HEK293 (cell line): ENCODE results near the gene SCFD2.

Source experiments
- CTCF ChIA-PET: fragments of 350-600 bp; formaldehyde crosslinking; extraction: SDS; loops from one replicate; lab custom pipeline; 2021; ENCODE audit warnings: antibody characterized with exemption; lab: Yijun Ruan, JAX
- POLR2A ChIA-PET: fragments of 300-600 bp; formaldehyde crosslinking; extraction: SDS; loops from one replicate; lab custom pipeline; 2020; ENCODE audit warnings: antibody characterized with exemption, inconsistent platforms; lab: Yijun Ruan, JAX
- H3K27ac ChIP-seq: fragments of 200-500 bp; sonication (Bioruptor generic); 2 replicates; pipeline ENCODE4 v1.5.1; 2014; ENCODE audit warnings: low read depth, low read length, control low read depth, inconsistent platforms; ENCODE audit errors: extremely low read depth
- H3K36me3 ChIP-seq, 2 experiments: fragments of 200-500 bp in 1 of 2; sonication (Bioruptor generic) in 1 of 2; 1 replicate in 1 of 2; 2 replicates in 1 of 2; pipeline ENCODE4 v1.5.1; 2014 to 2017; ENCODE audit warnings: inconsistent platforms in 2 of 2, low read length in 2 of 2; ENCODE audit not compliant: control insufficient read depth in 2 of 2, insufficient read depth in 1 of 2
- H3K4me1 ChIP-seq: fragments of 200-500 bp; sonication (Bioruptor generic); 2 replicates; pipeline ENCODE4 v1.5.1; 2014; ENCODE audit warnings: mild to moderate bottlenecking, low read length, inconsistent platforms; ENCODE audit not compliant: control insufficient read depth, insufficient read depth
- H3K4me3 ChIP-seq: 2 replicates; pipeline ENCODE4 v1.5.1; 2011; ENCODE audit warnings: low read depth, mild to moderate bottlenecking, control low read depth, low read length, moderate library complexity
- H3K9me3 ChIP-seq: fragments of 200-500 bp; sonication (Bioruptor generic); 2 replicates; pipeline ENCODE4 v1.5.1; 2014; ENCODE audit warnings: low read depth, low read length, inconsistent platforms; ENCODE audit not compliant: control insufficient read depth, insufficient read depth
- BCL11B ChIP-seq: fragments of 450-650 bp; formaldehyde crosslinking; IDR thresholded peaks from 2 replicates; pipeline ENCODE4 v1.5.1; 2016; ENCODE audit warnings: low read depth, missing biosample characterization, missing genetic modification characterization
- KLF16 ChIP-seq: fragments of 450-650 bp; formaldehyde crosslinking; IDR thresholded peaks from 2 replicates; pipeline ENCODE4 v1.5.1; 2017; ENCODE audit warnings: missing biosample characterization, missing genetic modification characterization
- OSR2 ChIP-seq: fragments of 450-650 bp; formaldehyde crosslinking; IDR thresholded peaks from 2 replicates; pipeline ENCODE4 v1.5.1; 2016; ENCODE audit warnings: missing biosample characterization, missing genetic modification characterization
- PATZ1 ChIP-seq: fragments of 450-650 bp; formaldehyde crosslinking; IDR thresholded peaks from 2 replicates; pipeline ENCODE4 v1.5.1; 2016; ENCODE audit warnings: missing biosample characterization, missing genetic modification characterization
- REPIN1 ChIP-seq: fragments of 450-650 bp; formaldehyde crosslinking; IDR thresholded peaks from 2 replicates; pipeline ENCODE4 v1.5.1; 2017; ENCODE audit warnings: missing biosample characterization, missing genetic modification characterization, low read depth
- SCRT1 ChIP-seq: fragments of 450-650 bp; formaldehyde crosslinking; IDR thresholded peaks from 2 replicates; pipeline ENCODE4 v1.5.1; 2016; ENCODE audit warnings: missing biosample characterization, missing genetic modification characterization, borderline replicate concordance
- ZNF155 ChIP-seq: fragments of 450-650 bp; formaldehyde crosslinking; IDR thresholded peaks from 2 replicates; pipeline ENCODE4 v1.5.1; 2016; ENCODE audit warnings: missing biosample characterization, missing genetic modification characterization
- ZNF214 ChIP-seq: fragments of 450-650 bp; formaldehyde crosslinking; IDR thresholded peaks from 2 replicates; pipeline ENCODE4 v1.5.1; 2017; ENCODE audit warnings: missing biosample characterization, mild to moderate bottlenecking, missing genetic modification characterization, borderline replicate concordance
- ZNF239 ChIP-seq: fragments of 450-650 bp; formaldehyde crosslinking; IDR thresholded peaks from 2 replicates; pipeline ENCODE4 v1.5.1; 2016; ENCODE audit warnings: missing biosample characterization, missing genetic modification characterization
- ZNF274 ChIP-seq, 2 experiments: fragments of 200-500 bp in 1 of 2; fragments of 450-650 bp in 1 of 2; sonication (Bioruptor generic) in 1 of 2; formaldehyde crosslinking in 1 of 2; IDR thresholded peaks; 2 replicates each; pipeline versions ENCODE4 v1.5.1 to v1.6.1; 2014 to 2016; ENCODE audit warnings: borderline replicate concordance in 1 of 2, inconsistent platforms in 1 of 2, low read length in 1 of 2, missing biosample characterization in 1 of 2, missing genetic modification characterization in 1 of 2
- ZNF280C ChIP-seq: fragments of 450-650 bp; formaldehyde crosslinking; IDR thresholded peaks from 2 replicates; pipeline ENCODE4 v1.5.1; 2016; ENCODE audit warnings: missing biosample characterization, missing genetic modification characterization
- ZNF324 ChIP-seq: fragments of 450-650 bp; formaldehyde crosslinking; IDR thresholded peaks from 2 replicates; pipeline ENCODE4 v1.5.1; 2016; ENCODE audit warnings: missing biosample characterization, missing genetic modification characterization
- ZNF423 ChIP-seq: fragments of 450-650 bp; formaldehyde crosslinking; IDR thresholded peaks from 2 replicates; pipeline ENCODE4 v1.5.1; 2016; ENCODE audit warnings: missing biosample characterization, missing genetic modification characterization
- ZNF514 ChIP-seq: fragments of 450-650 bp; formaldehyde crosslinking; IDR thresholded peaks from 2 replicates; pipeline ENCODE4 v1.5.1; 2016; ENCODE audit warnings: missing biosample characterization, missing genetic modification characterization
- ZNF548 ChIP-seq: fragments of 450-650 bp; formaldehyde crosslinking; IDR thresholded peaks from 2 replicates; pipeline ENCODE4 v1.5.1; 2016; ENCODE audit warnings: missing biosample characterization, missing genetic modification characterization
- ZNF561 ChIP-seq: fragments of 450-650 bp; IDR thresholded peaks from 2 replicates; pipeline ENCODE4 v1.5.1; 2018; ENCODE audit warnings: missing biosample characterization, missing genetic modification characterization, borderline replicate concordance
- ZNF658 ChIP-seq: fragments of 450-650 bp; formaldehyde crosslinking; IDR thresholded peaks from 2 replicates; pipeline ENCODE4; 2016; ENCODE audit warnings: missing biosample characterization, missing genetic modification characterization
- ZSCAN16 ChIP-seq: fragments of 450-650 bp; formaldehyde crosslinking; IDR thresholded peaks from 2 replicates; pipeline ENCODE4 v1.5.1; 2016; ENCODE audit warnings: missing biosample characterization, missing genetic modification characterization
- ZXDB ChIP-seq: fragments of 450-650 bp; formaldehyde crosslinking; IDR thresholded peaks from 2 replicates; pipeline ENCODE4 v1.5.1; 2016; ENCODE audit warnings: missing biosample characterization, missing genetic modification characterization
- TF ChIP-seq, protein P1 (sequence below): sonication (generic); formaldehyde crosslinking; IDR thresholded peaks from 2 replicates; pipeline ENCODE4 v1.8.1; 2022; ENCODE audit warnings: mild to moderate bottlenecking, moderate library complexity, missing genetic modification reagents
- TF ChIP-seq, protein P2 (sequence below): fragments of 450-650 bp; formaldehyde crosslinking; IDR thresholded peaks from 2 replicates; pipeline ENCODE4 v1.5.1; 2016; ENCODE audit warnings: missing biosample characterization, missing genetic modification characterization

The SCFD2 gene

DNA sequence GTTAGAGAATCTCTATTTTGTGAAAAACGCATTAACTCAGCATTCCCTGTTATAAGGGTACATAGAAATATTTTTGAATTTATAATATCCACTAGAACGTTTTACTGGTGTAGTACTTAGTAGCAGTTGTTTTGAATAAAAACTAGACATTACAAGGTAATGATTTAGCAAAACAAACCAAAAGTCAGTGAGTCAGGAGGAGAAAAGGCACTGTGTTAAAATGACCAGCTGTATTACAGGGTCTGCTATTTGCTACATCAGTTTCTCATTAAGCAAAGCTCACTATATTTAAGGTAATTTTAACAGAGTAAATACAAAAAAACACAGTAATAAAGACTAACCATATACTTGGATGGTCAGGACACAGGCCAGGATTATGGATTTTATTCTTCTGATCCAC lies 351.0 kb downstream of the SCFD2 start:
- no peak overlapping the region for H3K27ac ChIP-seq

GRCh38 chr4:53013873-53014775 lies 351.7 kb downstream of the SCFD2 start:
- POLR2A ChIA-PET: no interaction called here
- H3K4me3 ChIP-seq: no peak overlapping the region
- no peak overlapping the region for H3K27ac ChIP-seq
- 0 out of 2 replicates have a peak, but pooled peaks cover 3% of the 10 kb centered on the region for H3K4me1 ChIP-seq
- TF ChIP-seq ZNF658 (no peak), ZNF548 (tag by site-specific recombination) (no peak), ZNF561 (tag by site-specific recombination) (no peak), ZNF274 (IDR thresholded peaks at IDR 0.05; ENCODE audit: low read length) (no peak), ZNF274 (tag by site-specific recombination; IDR thresholded peaks at IDR 0.05; ENCODE audit: borderline replicate concordance) (no peak), SCRT1 (tag by site-specific recombination) (no peak), OSR2 (tag by site-specific recombination) (no peak), ZNF423 (tag by site-specific recombination) (no peak), KLF16 (no peak), REPIN1 (tag by site-specific recombination) (no peak)
- TF ChIP-seq, protein P1, sequence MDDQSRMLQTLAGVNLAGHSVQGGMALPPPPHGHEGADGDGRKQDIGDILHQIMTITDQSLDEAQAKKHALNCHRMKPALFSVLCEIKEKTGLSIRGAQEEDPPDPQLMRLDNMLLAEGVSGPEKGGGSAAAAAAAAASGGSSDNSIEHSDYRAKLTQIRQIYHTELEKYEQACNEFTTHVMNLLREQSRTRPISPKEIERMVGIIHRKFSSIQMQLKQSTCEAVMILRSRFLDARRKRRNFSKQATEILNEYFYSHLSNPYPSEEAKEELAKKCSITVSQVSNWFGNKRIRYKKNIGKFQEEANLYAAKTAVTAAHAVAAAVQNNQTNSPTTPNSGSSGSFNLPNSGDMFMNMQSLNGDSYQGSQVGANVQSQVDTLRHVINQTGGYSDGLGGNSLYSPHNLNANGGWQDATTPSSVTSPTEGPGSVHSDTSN (CRISPR knock-in tag): no peak
- H3K9me3 ChIP-seq: no peaks in the 10 kb centered on the region
- no peaks in the 10 kb centered on the region for H3K36me3 ChIP-seq
- CTCF ChIA-PET: interaction anchor here (0.5 to 5.2 kb wide), 10 partner anchors 41 to 1222 kb away, joined by 3 to 45 read pairs (median 3); no protein-coding TSS in a partner anchor

More for the DNA sequence above, 351.0 kb downstream of the SCFD2 start:
- CTCF ChIA-PET: interaction anchor here (0.6 to 5.2 kb wide), 18 partner anchors 8 to 1221 kb away, joined by 3 to 45 read pairs (median 3); no protein-coding TSS in a partner anchor
- POLR2A ChIA-PET: no interaction called here
- Histone ChIP-seq H3K9me3 (no peaks in the 10 kb centered on the region), H3K4me1 (0 out of 2 replicates have a peak, but pooled peaks cover 3% of the 10 kb centered on the region), H3K36me3 (no peaks in the 10 kb centered on the region), H3K4me3 (no peak overlapping the region)
- TF ChIP-seq ZNF324 (tag by site-specific recombination) (no peak), ZNF514 (tag by site-specific recombination) (no peak), ZXDB (tag by site-specific recombination) (no peak), BCL11B (no peak), ZNF280C (tag by site-specific recombination) (no peak), ZSCAN16 (tag by site-specific recombination) (no peak), ZNF155 (tag by site-specific recombination) (no peak), ZNF561 (tag by site-specific recombination) (no peak), ZNF214 (no peak), ZNF658 (no peak), ZNF239 (tag by site-specific recombination) (no peak), PATZ1 (no peak)
- TF ChIP-seq, protein P2, sequence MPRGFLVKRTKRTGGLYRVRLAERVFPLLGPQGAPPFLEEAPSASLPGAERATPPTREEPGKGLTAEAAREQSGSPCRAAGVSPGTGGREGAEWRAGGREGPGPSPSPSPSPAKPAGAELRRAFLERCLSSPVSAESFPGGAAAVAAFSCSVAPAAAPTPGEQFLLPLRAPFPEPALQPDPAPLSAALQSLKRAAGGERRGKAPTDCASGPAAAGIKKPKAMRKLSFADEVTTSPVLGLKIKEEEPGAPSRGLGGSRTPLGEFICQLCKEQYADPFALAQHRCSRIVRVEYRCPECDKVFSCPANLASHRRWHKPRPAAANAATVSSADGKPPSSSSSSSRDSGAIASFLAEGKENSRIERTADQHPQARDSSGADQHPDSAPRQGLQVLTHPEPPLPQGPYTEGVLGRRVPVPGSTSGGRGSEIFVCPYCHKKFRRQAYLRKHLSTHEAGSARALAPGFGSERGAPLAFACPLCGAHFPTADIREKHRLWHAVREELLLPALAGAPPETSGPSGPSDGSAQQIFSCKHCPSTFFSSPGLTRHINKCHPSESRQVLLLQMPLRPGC (tag by site-specific recombination): no peak
